Endodermal cell (in vitro differentiated cells): ENCODE results near the gene BOC. TPM values are rescaled to one million over a fixed set of nuclear protein-coding genes. Genes with fewer than 3 reads are reported as not detected.

ENCODE experiments used
- DNase-seq: peaks from one replicate; pipeline ENCODE4 v3.0.0-alpha.2; 2017
- H3K27ac ChIP-seq: 2 replicates; pipeline ENCODE4 v1.5.1; 2013; ENCODE audit warnings: mild to moderate bottlenecking, low read depth, low read length, moderate library complexity
- H3K27me3 ChIP-seq: 2 replicates; pipeline ENCODE4 v1.6.1; 2013; ENCODE audit warnings: mild to moderate bottlenecking, low read length, moderate library complexity; ENCODE audit not compliant: insufficient read depth, control insufficient read depth, poor library complexity, severe bottlenecking
- H3K36me3 ChIP-seq: 2 replicates; pipeline ENCODE4 v1.7.0; 2013; ENCODE audit warnings: mild to moderate bottlenecking, low read length, moderate library complexity; ENCODE audit not compliant: control insufficient read depth, insufficient read depth
- H3K4me1 ChIP-seq: one replicate; pipeline ENCODE4 v1.7.0; 2013; ENCODE audit warnings: low read length; ENCODE audit not compliant: control insufficient read depth, insufficient read depth
- H3K4me3 ChIP-seq: 2 replicates; pipeline ENCODE4 v1.5.1; 2013; ENCODE audit warnings: mild to moderate bottlenecking, low read length, moderate library complexity
- H3K9ac ChIP-seq: 2 replicates; pipeline ENCODE4 v1.6.1; 2013; ENCODE audit warnings: mild to moderate bottlenecking, low read length, moderate library complexity; ENCODE audit not compliant: poor library complexity, severe bottlenecking; ENCODE audit errors: extremely low read depth
- H3K9me3 ChIP-seq: 2 replicates; pipeline ENCODE4 v1.6.1; 2013; ENCODE audit warnings: mild to moderate bottlenecking, low read length, moderate library complexity; ENCODE audit not compliant: control insufficient read depth
- H3K27ac Mint-ChIP-seq: 2 replicates; pipeline ENCODE4 v1.8.0; 2020; ENCODE audit warnings: mixed read lengths
- H3K27me3 Mint-ChIP-seq: 2 replicates; pipeline ENCODE4 v1.8.0; 2021; ENCODE audit warnings: mild to moderate bottlenecking, mixed read lengths; ENCODE audit not compliant: insufficient read depth
- H3K36me3 Mint-ChIP-seq: 2 replicates; pipeline ENCODE4 v1.8.0; 2020; ENCODE audit warnings: low read depth, mixed read lengths
- H3K4me1 Mint-ChIP-seq: 2 replicates; pipeline ENCODE4 v1.8.0; 2020; ENCODE audit warnings: mixed read lengths
- H3K4me3 Mint-ChIP-seq: 2 replicates; pipeline ENCODE4 v1.8.0; 2020; ENCODE audit warnings: mild to moderate bottlenecking, moderate library complexity, mixed read lengths
- H3K9me3 Mint-ChIP-seq: 2 replicates; pipeline ENCODE4 v1.8.0; 2020; ENCODE audit warnings: mild to moderate bottlenecking, mixed read lengths
- CTCF ChIP-seq: fragments of 200-600 bp; sonication (generic); conservative IDR thresholded peaks from 2 replicates; pipeline ENCODE4 v1.5.0; 2021; ENCODE audit warnings: antibody characterized with exemption, mild to moderate bottlenecking
- WGBS, 2 experiments: methylation state at CpG; one replicate each; pipeline versions ENCODE4 v1.1.5 to v1.1.7; 2013; ENCODE audit warnings: missing lambda C conversion rate in 2 of 2, mixed read lengths in 1 of 2; ENCODE audit not compliant: insufficient coverage in 1 of 2, insufficient read length in 1 of 2; 5-methylcytosine and 5-hydroxymethylcytosine counted together
- total RNA-seq, 2 donors: library from RNA; stranded (reverse); fragmentation: NEBNext Ultra II Directional in 1 of 2; extraction: Animal tissue kit (Norgen Biotek cat#: 25700) in 1 of 2; gene quantifications; 2 replicates in 1 of 2; 3 replicates in 1 of 2; pipeline ENCODE4 v1.2.1, GENCODE V29; 2021

Gene BOC
- total RNA-seq, 2 donors from 2014 or later: 9.8 to 12.3 TPM

GRCh38 chr3:113304856-113305540 is 93.6 kb downstream of the BOC start:
- no peak overlapping the region for H3K27ac Mint-ChIP-seq
- Histone ChIP-seq H3K9ac (no peak overlapping the region), H3K27me3 (no peaks in the 10 kb centered on the region), H3K4me3 (no peak overlapping the region), H3K4me1 (no peaks in the 10 kb centered on the region), H3K36me3 (no peaks in the 10 kb centered on the region), H3K27ac (no peak overlapping the region), H3K9me3 (no peaks in the 10 kb centered on the region)
- no peaks in the 10 kb centered on the region for H3K9me3 Mint-ChIP-seq
- no peaks in the 10 kb centered on the region for H3K27me3 Mint-ChIP-seq
- no peak overlapping the region for H3K4me3 Mint-ChIP-seq
- peak; percentile 71 for TF ChIP-seq CTCF
- no peaks in the 10 kb centered on the region for H3K4me1 Mint-ChIP-seq
- H3K36me3 Mint-ChIP-seq: no peaks in the 10 kb centered on the region
- 74 to 90% methylated on average over 6 to 7 of the region's 7 CpGs for WGBS, 2 experiments
- peak; percentile 81 for DNase-seq

- Mint-ChIP-seq H3K4me1 (peaks cover 1% of the 10 kb centered on the region), H3K4me3 (no peak overlapping the region), H3K9me3 (peaks cover 52% of the 10 kb centered on the region), H3K36me3 (peaks cover 11% of the 10 kb centered on the region), H3K27me3 (no peaks in the 10 kb centered on the region), H3K27ac (no peak overlapping the region)
- no peak overlapping the region for H3K9ac ChIP-seq
- H3K9me3 ChIP-seq: peaks cover 53% of the 10 kb centered on the region
- no peak for TF ChIP-seq CTCF
- peak overlapping the region; percentile 60 for H3K4me3 ChIP-seq
- no peak overlapping the region for H3K27ac ChIP-seq
- H3K27me3 ChIP-seq: no peaks in the 10 kb centered on the region
- no peak for DNase-seq
- peaks cover 3% of the 10 kb centered on the region for H3K36me3 ChIP-seq
- 80 to 89% methylated on average over 1 of the region's 1 CpG for WGBS, 2 experiments
- H3K4me1 ChIP-seq: no peaks in the 10 kb centered on the region
Measured at GRCh38 chr3:113310960-113311359, 99.6 kb downstream of the BOC start.

DNA sequence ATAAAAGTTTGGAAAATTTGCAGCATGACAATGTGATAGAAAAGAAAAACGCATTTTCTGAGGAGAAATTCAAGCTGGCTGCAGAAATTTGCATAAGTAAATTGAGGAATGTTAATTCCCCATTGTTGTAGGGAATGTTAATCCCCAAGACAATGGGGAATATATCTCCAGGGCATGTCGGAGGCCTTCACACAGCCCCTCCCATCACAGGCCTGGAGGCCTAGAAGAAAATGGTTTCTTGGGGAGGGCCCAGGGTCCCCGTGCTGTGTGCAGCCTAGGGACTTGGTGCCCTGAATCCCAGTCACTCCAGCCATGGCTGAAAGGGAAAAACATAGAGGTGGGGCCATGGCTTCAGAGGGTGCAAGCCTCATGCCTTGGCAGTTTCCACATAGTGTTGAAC is 101.1 kb downstream of the BOC start:
- Mint-ChIP-seq H3K4me1 (peaks cover 1% of the 10 kb centered on the region), H3K9me3 (peaks cover 57% of the 10 kb centered on the region), H3K27me3 (no peaks in the 10 kb centered on the region), H3K4me3 (no peak overlapping the region), H3K27ac (peak overlapping the region; percentile 70), H3K36me3 (peaks cover 11% of the 10 kb centered on the region)
- WGBS, 2 experiments: 62 to 93% methylated on average over 2 to 3 of the region's 3 CpGs
- peak overlapping the region; percentile 61 for H3K4me3 ChIP-seq
- peaks cover 57% of the 10 kb centered on the region for H3K9me3 ChIP-seq
- H3K4me1 ChIP-seq: no peaks in the 10 kb centered on the region
- DNase-seq: peak; percentile 66
- H3K27ac ChIP-seq: no peak overlapping the region
- no peaks in the 10 kb centered on the region for H3K27me3 ChIP-seq
- no peak for TF ChIP-seq CTCF
- H3K9ac ChIP-seq: no peak overlapping the region
- H3K36me3 ChIP-seq: peaks cover 3% of the 10 kb centered on the region
